ENCODE results near the gene C19orf25.
"Not testable (repeated sequence)": the region's sequence is repeated elsewhere in the genome, so short reads cannot be mapped to it uniquely, and the experiment has no call there.

C19orf25 gene

GRCh38 chr19:1478934-1479707, at the start of gene C19orf25:
Gene C19orf25, minus strand, starts transcription at chr19:1479215. Its CDS starts 312 bp downstream, at chr19:1478903.
- peak; percentile 86 for DNase-seq

GRCh38 chr19:1527650-1528309, 48.8 kb upstream of the C19orf25 start:
- DNase-seq = no peak

DNA sequence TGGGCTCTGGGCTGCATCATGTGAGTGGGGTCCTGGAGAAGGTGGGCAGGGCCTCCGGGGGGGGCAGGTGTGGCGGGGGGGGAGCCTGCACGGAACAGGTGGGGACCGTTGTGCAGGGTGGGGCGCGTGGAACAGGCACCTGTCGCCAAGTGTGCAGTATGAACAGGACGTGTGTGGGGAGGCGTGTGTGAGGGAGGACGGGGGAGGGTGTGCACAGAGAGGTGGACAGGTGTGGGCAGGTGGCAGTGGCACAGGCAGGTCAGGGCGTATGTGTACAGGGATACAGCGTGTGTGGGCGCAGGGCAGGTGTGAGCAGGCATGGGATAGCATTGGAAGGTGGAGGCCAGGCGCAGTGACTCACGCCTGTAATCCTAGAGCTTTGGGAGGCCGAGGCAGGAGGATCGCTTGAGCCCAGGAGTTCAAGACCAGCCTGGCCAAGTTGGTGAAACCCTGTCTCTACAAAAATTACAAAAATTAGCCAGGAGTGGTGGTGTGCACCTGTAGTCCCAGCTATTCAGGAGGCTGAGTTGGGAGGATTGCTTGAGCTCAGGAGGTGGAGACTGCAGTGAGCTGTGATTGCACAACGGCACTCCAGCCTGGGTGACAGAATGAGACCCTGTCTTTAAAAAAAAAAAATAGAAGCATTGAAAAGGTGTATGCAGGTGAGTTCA, 48.1 kb upstream of the C19orf25 start:
- DNase-seq = no peak

DNA sequence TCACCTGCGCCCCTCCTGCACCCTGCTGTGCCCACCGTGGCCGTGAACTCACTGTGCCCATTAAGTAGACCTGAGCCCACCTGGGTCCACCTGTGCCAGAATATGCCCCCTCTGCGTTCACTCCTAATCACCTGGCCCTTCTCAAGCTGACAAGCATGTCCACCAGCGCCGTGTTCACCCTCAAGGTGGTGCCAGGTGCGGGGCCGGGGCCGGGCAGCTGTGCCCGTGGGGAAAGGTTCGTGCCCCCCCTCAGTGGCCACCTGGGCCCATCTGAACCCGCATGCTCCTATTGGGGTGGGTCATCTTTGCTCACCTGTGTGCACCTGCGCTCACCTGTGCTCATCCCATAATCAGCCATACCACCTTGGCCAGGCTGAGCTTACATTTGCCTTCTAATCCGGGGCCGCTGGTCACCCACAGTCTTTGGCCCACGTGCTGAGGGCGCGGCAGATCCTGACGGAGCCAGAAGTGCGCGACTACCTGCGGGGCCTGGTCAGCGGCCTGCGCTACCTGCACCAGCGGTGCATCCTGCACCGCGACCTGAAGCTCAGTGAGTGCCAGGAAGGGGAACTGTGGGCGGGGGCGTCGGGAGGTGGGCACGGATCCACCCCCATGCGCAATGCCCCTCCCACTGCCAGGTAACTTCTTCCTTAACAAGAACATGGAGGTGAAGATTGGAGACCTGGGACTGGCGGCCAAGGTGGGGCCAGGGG, 47.2 kb upstream of the C19orf25 start:
- no peak for DNase-seq

DNA sequence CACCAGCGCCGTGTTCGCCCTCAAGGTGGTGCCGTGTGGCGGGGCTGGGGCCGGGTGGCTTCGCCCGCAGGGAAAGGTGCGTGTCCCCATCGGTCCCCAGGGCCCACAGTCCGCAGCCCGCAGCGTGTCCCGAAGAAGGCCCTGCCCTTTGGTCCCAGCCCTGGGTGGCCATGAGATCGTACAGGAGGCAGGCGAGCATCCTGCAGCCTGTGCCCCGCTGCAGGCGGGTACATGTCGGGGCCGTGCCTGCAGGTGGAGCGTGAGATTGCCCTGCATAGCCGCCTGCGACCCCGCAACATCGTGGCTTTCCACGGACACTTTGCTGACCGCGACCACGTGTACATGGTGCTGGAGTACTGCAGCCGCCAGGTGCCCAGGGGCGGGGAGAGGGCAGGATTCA, 46.3 kb upstream of the C19orf25 start:
- no peak for DNase-seq

GRCh38 chr19:1524972-1525325, 45.9 kb upstream of the C19orf25 start:
- DNase-seq = no peak

GRCh38 chr19:1524287-1524971, 45.4 kb upstream of the C19orf25 start:
- no peak for DNase-seq

DNA sequence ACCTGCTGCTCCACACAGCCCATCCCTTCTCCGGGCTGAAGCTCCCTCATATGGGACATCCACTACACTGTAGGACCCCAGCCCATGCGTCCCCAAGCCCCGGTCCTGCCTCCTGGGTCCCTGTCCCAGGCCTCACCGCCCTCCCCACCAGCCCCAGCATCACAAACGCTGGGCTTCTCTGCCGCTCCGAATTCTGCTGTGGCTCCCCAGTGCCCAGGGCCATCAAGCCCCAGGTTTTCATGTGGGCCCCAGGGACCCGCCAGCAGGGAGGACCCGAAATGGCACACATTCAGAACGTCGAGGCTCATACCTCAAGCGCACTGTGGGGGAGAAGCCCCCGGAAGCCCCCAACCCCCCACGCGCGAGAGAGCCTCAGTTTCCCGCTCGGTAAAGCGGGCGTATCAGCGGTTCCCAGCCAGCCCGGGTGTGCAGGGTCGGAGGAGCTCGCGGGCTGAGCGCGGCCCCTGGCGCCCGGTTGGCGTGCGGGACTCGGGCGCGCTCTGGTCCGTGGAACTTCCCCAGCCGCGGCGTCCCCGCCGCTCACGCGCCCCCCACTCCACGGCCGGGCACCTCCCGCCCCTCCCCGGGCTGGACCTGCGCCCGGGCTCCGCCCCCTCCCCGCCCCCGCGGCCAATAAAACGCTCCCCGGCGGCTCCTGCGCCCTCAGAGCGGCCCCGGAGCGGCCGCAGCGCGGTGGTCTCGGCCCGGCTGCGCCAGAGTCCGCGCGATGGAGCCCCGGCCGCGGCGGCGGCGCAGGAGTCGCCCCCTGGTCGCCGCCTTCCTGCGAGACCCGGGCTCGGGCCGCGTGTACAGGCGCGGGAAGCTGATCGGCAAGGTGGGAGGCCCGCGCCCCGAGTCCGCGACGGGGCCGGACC, 44.6 kb upstream of the C19orf25 start, which contains the start of gene PLK5:
Gene PLK5, plus strand, starts transcription at position 666 of the 875 bp plus-strand sequence. CDS start 2,920 bp downstream, outside the sequence.
- no peak for DNase-seq

DNA sequence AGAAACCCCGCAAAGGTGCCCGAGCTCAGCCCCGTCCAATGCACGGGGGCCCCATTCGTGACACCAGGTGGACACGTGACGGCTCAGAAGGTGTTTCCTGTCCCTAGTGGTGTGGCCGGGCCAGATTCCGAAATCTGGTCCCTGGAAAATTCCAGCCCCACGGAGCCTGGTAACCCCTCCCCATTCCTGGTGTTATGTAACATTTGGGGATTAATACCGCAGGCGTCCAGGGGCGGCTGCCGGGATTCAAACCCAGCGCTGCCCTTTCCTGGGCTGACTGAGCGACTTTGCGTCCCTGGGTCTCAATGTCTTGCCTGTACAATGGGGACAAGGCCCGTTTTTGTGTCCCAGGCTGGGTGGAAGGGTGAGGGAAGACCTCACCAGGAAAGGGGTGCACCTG, 43.8 kb upstream of the C19orf25 start:
- DNase-seq = no peak

DNA sequence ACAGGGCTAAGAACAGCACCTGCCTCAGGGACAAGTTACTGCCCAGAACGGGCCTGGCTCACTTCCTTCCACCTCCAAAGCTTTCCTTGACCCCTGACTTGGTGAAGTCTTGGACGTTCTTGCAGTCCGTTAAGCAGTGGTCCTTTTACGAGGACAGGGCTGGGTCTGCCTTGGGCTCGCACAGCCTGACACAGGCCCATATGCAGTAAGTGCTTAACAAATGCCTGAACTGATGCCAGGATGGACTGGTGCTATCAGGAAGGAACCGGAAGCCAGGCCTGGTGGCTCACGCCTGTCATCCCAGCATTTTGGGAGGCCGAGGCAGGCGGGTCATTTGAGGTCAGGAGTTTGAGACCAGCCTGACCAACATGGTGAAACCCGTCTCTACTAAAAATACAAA, 43.0 kb upstream of the C19orf25 start:
- DNase-seq = no peak

GRCh38 chr19:1521636-1522035, 42.6 kb upstream of the C19orf25 start:
- no peak for DNase-seq

DNA sequence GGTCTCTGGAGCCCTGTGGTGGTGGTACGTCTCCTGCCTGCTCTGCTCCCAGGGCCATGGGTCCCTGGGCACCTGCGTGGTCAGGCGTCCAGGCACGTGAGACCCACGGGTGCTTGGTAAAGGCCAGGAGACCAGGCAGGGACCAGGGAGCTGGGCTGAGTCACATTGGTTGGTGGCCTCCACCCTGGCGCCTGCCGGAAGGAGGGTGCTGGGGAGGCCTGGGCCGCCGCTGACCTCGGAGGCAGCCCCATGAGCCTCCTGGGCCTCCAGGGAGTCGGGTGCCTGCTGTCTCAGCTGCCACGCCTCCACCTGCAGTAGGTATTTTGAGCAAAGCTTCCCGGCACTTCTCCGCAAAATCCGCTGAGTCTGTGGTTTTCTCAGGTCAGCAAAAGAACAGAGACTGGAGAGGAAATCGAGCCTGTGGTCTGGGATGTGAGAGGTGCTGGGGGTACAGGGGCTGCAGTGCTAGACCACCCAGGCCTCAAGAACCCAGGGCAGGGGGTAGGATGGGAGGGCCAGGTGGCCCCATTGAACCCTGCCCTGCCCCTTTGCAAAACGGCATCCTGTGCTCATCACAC, 41.3 kb upstream of the C19orf25 start:
- no peak for DNase-seq

GRCh38 chr19:1519802-1520201, 40.8 kb upstream of the C19orf25 start:
- not testable (repeated sequence) for DNase-seq

DNA sequence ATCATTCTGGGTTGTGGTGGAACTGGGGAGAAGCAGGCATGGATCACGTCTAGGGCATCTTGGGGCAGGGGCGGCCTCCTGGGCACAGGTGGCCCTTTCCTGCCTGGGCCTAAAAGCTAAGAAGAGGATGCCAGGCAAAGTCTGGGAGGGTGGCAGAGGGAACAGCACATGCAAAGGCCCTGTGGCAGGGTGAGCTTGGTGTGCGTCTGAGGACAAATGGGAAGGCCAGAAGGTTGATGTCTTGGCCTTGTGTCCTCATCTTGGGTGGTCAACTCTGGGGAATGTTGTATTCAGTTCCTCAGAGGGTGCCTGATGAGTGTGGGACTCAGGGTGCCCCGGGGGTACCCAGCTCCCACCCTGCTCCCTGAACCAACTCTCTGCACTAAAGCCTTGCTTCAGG, 39.5 kb upstream of the C19orf25 start:
- DNase-seq = no peak

GRCh38 chr19:1516395-1516753, 37.4 kb upstream of the C19orf25 start:
- no peak for DNase-seq

DNA sequence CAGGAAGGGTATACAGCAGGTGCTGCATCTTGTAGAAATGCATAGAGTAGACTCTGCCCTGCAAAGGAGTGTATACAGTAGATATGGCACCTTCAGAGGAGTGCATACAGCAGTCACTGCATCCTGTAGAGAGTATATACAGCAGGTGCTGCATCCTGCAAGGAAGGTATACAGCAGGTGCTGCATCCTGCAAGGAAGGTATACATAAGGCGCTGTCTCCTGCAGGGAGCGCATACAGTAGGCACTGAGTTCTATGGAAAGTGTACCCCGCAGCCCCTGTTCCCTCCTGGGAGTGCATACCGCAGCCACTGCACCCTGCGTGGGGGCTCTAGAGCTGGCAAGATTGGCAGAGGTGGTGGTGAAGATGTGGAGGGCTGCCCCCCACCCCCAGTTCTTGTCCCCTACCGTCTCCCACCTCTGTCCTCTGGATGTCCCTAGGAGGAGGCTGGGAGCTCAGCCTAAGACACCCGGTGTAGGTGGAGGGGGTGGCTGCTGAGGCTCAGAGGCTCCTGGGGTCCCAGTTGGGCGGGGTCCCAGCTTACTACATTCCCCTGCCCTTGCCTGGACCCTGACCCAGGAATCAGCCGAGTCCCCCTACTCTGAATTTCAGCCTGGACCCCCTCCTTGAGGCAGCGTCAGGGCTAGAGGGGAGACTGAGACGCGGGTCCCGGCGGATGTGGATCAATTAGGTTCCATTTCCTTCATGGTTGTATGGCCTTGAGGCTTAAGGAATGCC, 36.1 kb upstream of the C19orf25 start:
- no peak for DNase-seq

GRCh38 chr19:1514295-1514661, 35.3 kb upstream of the C19orf25 start:
- DNase-seq = no peak

DNA sequence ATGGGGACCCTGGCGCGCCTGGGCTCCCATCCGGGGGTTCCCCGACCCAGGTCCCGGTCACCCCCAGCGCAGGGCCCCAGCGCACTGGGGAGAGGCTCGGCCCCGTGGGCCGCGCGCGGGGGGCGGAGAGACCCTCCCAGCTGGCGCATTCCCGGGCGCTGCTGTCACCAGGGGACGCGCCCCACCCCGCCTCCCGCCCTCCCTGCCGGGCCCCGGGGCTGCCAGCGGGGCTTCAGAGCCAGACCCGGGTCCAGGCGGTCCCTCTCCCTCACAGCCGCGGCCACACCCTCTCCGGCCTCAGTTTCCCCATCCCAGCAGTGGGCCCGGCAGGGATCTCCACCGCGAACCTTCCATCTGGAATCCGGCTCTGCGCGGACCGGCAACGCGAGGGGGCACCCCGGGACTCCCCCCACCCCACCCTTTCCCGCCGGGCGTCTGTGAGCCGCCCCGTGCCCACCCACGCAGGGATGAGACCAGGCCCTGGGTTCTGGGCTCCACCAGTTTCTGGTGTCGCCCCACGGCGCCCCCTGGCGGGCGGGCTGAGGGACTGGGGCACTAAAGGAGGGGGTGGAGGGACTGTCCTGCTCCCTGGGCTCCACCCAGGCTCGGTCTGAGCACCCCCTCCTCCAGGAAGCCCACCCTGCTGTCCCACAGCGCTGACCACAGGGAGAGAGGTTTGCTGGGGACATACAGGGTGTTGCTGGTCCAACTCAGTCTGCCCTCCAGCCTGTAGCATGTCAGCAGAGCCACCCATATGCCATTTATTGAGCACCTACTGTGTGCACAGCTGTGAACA, 34.7 kb upstream of the C19orf25 start:
- peak; percentile 10 for DNase-seq

DNA sequence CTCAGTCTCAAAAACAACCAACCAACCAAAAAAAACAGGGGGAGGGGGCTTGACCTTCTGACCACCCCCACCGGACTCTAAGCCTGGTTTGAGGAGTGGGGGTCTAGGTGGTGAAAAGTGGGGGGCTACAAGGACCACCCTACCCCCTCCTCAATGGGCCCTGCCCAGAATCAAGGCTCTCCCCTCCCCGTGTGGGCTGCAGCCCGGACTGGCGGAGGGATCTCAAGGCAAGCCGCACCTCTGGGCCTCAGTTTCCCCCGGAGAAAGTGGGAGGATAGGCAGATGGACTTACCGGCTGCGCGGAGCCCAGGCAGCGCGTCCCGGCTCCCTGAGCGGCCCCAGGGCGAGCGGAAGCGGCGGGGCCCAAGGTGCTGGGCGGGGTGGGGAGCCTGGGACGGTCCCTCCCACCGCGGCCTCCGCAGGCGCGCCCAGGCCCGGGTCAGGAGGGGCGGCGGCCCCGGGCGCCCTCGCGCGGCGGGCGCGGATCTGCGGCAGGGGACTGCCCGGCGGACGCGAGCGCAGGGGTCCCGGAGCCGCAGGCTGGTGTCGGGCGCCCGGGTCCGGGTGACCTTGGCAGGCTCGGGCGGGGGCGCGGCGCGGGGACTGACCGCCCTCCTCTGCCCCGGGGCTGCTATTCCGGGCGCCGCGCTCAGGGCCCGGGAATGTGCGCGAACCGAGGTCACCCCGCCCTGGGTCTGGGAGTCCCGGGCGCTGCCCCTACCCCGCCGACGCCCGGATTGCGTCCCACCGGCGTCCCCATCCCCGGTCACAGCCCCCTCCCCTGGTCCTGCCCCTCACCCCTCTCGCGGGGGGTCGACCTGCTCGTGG, 33.9 kb upstream of the C19orf25 start, which contains the start of gene ADAMTSL5:
Gene ADAMTSL5, minus strand, starts transcription at position 349 of the 828 bp plus-strand sequence. CDS start 2,076 bp downstream, outside the sequence.
- DNase-seq = no peak

All from GDM1 (cell line).